Brain microvascular endothelial cell (primary cell): ENCODE data around the gene SOSTDC1.

Source experiments
- DNase-seq: peaks from one replicate; pipeline ENCODE4 v3.0.0-alpha.2; 2020
- H3K27ac ChIP-seq: fragments of 250-450 bp; sonication (Bioruptor Pico); 2 replicates; pipeline ENCODE4 v1.5.1; 2020; ENCODE audit warnings: mild to moderate bottlenecking, moderate library complexity
- H3K27me3 ChIP-seq: fragments of 250-450 bp; sonication (Bioruptor Pico); replicated peaks from 2 replicates; pipeline ENCODE4 v1.5.1; 2020; ENCODE audit warnings: mild to moderate bottlenecking
- H3K36me3 ChIP-seq: fragments of 250-450 bp; sonication (Bioruptor Pico); replicated peaks from 2 replicates; pipeline ENCODE4 v1.5.1; 2020; ENCODE audit warnings: mild to moderate bottlenecking
- H3K4me3 ChIP-seq: 2 replicates; pipeline ENCODE4 v1.5.1; 2011; ENCODE audit warnings: low read depth, mild to moderate bottlenecking, control low read depth, low read length, moderate library complexity
- CTCF ChIP-seq: IDR thresholded peaks from 2 replicates; pipeline ENCODE4 v1.5.1; 2011; ENCODE audit warnings: low read depth, mild to moderate bottlenecking, moderate library complexity, low read length, control low read depth, inconsistent platforms; ENCODE audit errors: missing control alignments
- in situ Hi-C: cut with HindIII; loops from 2 replicates; pipeline ENCODE4 v1.10.0; 2017; ENCODE audit warnings: low sequenced_read_pairs, low pct_ligation_motif_present

SOSTDC1 gene

DNA sequence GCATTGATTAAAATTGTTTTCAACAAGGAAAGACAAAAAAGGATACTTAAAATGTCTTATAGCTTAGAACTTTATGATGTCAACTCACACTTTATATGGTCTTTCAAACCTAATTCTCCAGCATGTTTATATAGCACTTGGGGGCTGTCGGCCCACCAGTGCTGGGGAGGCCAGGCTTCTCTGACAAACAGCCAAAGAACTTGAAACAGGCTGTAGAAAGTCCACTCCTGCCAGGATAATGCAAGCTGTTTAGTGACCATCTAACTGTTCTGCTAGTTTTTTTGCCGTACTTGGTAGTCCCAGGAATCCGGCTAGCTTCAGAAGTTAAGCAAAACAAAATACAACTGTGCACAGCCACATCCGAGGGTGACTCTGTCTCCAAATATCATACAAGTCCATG is 13.6 kb upstream of the SOSTDC1 start:
- H3K27ac ChIP-seq = no peak overlapping the region
- no peak for DNase-seq
- no peak overlapping the region for H3K4me3 ChIP-seq
- H3K36me3 ChIP-seq = no peaks in the 10 kb centered on the region
- no peak for TF ChIP-seq CTCF
- no peaks in the 10 kb centered on the region for H3K27me3 ChIP-seq
- in situ Hi-C loops = no loop called here

DNA sequence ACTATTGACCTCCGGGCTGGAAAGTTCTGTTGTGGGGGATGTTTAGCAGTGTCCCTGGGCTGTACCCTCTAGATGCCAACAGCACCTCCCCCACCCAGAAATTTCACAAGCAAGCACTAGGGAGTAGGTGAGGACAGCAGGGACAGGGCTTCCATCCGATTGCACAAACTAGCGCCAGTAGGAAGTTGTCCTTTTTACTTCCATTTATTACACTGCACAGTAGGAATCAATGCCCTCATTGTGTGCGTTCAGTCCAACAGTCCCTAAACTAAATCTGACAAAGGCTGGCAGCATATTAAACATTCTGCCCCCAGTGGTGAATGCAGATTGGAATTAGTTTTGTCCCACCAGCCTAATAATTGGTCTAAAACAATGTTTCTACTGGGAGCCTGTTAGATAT is 6.4 kb upstream of the SOSTDC1 start:
- no peak for DNase-seq
- H3K4me3 ChIP-seq = no peak overlapping the region
- H3K27me3 ChIP-seq = no peaks in the 10 kb centered on the region
- H3K36me3 ChIP-seq = no peaks in the 10 kb centered on the region
- TF ChIP-seq CTCF = peak; percentile 19
- in situ Hi-C loops = no loop called here
- H3K27ac ChIP-seq = no peak overlapping the region

DNA sequence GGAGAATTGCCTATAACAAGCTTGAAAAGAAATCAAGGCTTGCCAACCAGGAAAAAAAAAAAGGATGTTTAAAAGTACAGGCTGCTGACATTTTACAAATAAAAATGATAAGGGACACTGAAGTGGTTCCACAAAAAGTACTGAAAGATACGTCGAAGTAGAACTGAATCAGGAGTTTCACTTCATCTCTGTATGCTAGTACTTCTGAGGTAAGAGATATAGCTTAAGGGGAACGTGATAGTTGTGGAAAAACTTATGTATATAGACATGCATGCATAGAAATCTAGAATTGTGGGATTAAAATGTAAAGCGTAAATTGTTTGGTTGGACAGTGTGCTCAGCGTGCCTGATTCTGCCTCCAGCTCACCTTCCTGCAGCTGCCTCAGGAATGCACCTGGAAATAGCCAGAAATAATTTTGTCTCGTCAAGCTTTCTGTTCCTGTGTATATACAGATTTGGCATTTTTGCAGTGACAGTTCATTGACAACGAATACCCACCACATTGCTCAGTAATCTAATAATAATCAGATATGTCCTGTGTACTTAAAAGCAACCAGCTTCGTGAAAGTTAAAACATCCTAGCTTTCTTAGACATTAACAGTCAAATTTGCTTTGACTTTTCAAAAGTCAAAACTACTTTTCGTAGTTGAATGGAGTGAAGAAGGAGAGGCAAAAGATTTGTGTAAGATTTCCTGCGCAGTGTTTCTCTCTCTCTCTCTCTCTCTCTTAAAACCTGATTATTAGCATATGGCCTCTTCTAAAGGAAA is 1.4 kb downstream of the SOSTDC1 start:
- H3K36me3 ChIP-seq = no peaks in the 10 kb centered on the region
- no peak for DNase-seq
- H3K4me3 ChIP-seq = no peak overlapping the region
- H3K27ac ChIP-seq = no peak overlapping the region
- in situ Hi-C loops = no loop called here
- H3K27me3 ChIP-seq = no peaks in the 10 kb centered on the region
- TF ChIP-seq CTCF = no peak

GRCh38 chr7:16463520-16463919 is 2.0 kb downstream of the SOSTDC1 start:
- TF ChIP-seq CTCF = no peak
- no peak overlapping the region for H3K4me3 ChIP-seq
- no peaks in the 10 kb centered on the region for H3K36me3 ChIP-seq
- H3K27me3 ChIP-seq = no peaks in the 10 kb centered on the region
- in situ Hi-C loops = no loop called here
- no peak overlapping the region for H3K27ac ChIP-seq
- no peak for DNase-seq

- H3K4me3 ChIP-seq = no peak overlapping the region
These were observed 3.1 kb downstream of the SOSTDC1 start for GRCh38 chr7:16462431-16462889.

More at GRCh38 chr7:16462431-16462889, 3.1 kb downstream of the SOSTDC1 start:
- H3K36me3 ChIP-seq = no peaks in the 10 kb centered on the region
- no peak for DNase-seq
- in situ Hi-C loops = no loop called here
- no peaks in the 10 kb centered on the region for H3K27me3 ChIP-seq
- TF ChIP-seq CTCF = no peak
- H3K27ac ChIP-seq = no peak overlapping the region
